Spleen (tissue), 11 donors: ENCODE data around the gene GRM8. TPM values are rescaled to one million over a fixed set of nuclear protein-coding genes. Genes with fewer than 3 reads are reported as not detected.

Source experiments
- DNase-seq: peaks from one replicate; pipeline ENCODE4 v3.0.0-alpha.2; 2020
- H3K27ac ChIP-seq, 8 donors: fragments of 200-600 bp; sonication (generic) in 7 of 8; 1 replicate in 4 of 8; 2 replicates in 4 of 8; pipeline versions ENCODE4 v1.5.0 to v1.8.0; 2016 to 2021; ENCODE audit warnings: inconsistent platforms in 4 of 8, mild to moderate bottlenecking in 4 of 8, moderate library complexity in 1 of 8
- H3K27me3 ChIP-seq, 7 donors: fragments of 200-600 bp; sonication (generic) in 6 of 7; replicated peaks in 1 of 7; 1 replicate in 4 of 7; 2 replicates in 3 of 7; pipeline versions ENCODE4 v1.5.0 to v1.8.0; 2016 to 2021; ENCODE audit warnings: inconsistent platforms in 3 of 7, mild to moderate bottlenecking in 1 of 7
- H3K36me3 ChIP-seq, 6 donors: fragments of 200-600 bp; sonication (generic) in 5 of 6; 1 replicate in 4 of 6; 2 replicates in 2 of 6; pipeline versions ENCODE4 v1.5.0 to v1.8.0; 2016 to 2021; ENCODE audit warnings: inconsistent platforms in 2 of 6
- H3K4me1 ChIP-seq, 6 donors: fragments of 200-600 bp; sonication (generic) in 5 of 6; 1 replicate in 3 of 6; 2 replicates in 3 of 6; pipeline versions ENCODE4 v1.5.0 to v1.8.0; 2016 to 2021; ENCODE audit warnings: inconsistent platforms in 3 of 6
- H3K4me3 ChIP-seq, 8 donors: fragments of 200-600 bp; sonication (generic) in 7 of 8; 1 replicate in 4 of 8; 2 replicates in 4 of 8; pipeline versions ENCODE4 v1.5.0 to v1.8.0; 2016 to 2021; ENCODE audit warnings: inconsistent platforms in 4 of 8, mild to moderate bottlenecking in 4 of 8, moderate library complexity in 2 of 8
- H3K9me3 ChIP-seq, 8 donors: fragments of 200-600 bp; sonication (generic) in 7 of 8; 1 replicate in 4 of 8; 2 replicates in 4 of 8; pipeline versions ENCODE4 v1.5.0 to v1.8.0; 2016 to 2021; ENCODE audit warnings: inconsistent platforms in 4 of 8
- CTCF ChIP-seq, 11 experiments: fragments of 200-600 bp in 7 of 11; fragments of 450-650 bp in 4 of 11; sonication (generic) in 4 of 11; IDR thresholded peaks in 8 of 11; conservative IDR thresholded peaks in 3 of 11; 1 replicate in 7 of 11; 2 replicates in 4 of 11; pipeline versions ENCODE4 v1.4.0 to v1.8.0; 2016 to 2021; ENCODE audit warnings: antibody characterized with exemption in 11 of 11, inconsistent platforms in 4 of 11, mild to moderate bottlenecking in 1 of 11
- POLR2A ChIP-seq, 3 donors: fragments of 450-650 bp; IDR thresholded peaks; one replicate each; pipeline ENCODE4 v1.5.1; 2017; ENCODE audit warnings: antibody characterized with exemption in 3 of 3, mild to moderate bottlenecking in 1 of 3
- POLR2AphosphoS5 ChIP-seq, 3 donors: sonication (generic); formaldehyde crosslinking; IDR thresholded peaks; one replicate each; pipeline ENCODE4 v1.5.1; 2017; ENCODE audit warnings: antibody characterized with exemption in 3 of 3
- WGBS, 5 donors: extraction: QIAGEN DNeasy Blood & Tissue Kit in 3 of 5; methylation state at CpG; one replicate each; pipeline versions ENCODE4 v1.1.5 to v1.1.7; 2013 to 2018; 5-methylcytosine and 5-hydroxymethylcytosine counted together
- intact Hi-C: fragments of 100-400 bp; cut with DNase I; formaldehyde crosslinking; loops from one replicate; pipeline ENCODE4 v1.15.0; 2023; ENCODE audit warnings: low total_unique reads
- polyA plus RNA-seq, 3 donors: library from polyadenylated mRNA; stranded (reverse); fragments of 200-250 nt; gene quantifications; one replicate each; pipeline ENCODE4 v1.2.1, GENCODE V29; 2013
- total RNA-seq, 7 donors: library from RNA; depleted of rRNA in 3 of 7; stranded (reverse); fragments of >200 nt in 3 of 7; fragmentation: NEBNext Ultra II Directional in 4 of 7; extraction: Animal tissue kit (Norgen Biotek cat#: 25700) in 4 of 7; gene quantifications; one replicate each; pipeline versions ENCODE4 v1.1.0 to v1.2.1, GENCODE V29; 2016 to 2021
- donor health status: healthy with polysubstance abuse.
- donor health status: DM: no; HTN: no; CAD: no; lungs with moderate emphysema.
- donor health status: DM: no; HTN: no; CAD: no.
- donor health status: Bipolar disorder and iron deficiency.
- donor health status: healthy.
- donor health status: DM: no; HTN: no; CAD: no.
- donor health status: DM: yes; HTN: yes; CAD: no.

GRM8 gene
- total and polyA plus RNA-seq, 10 donors, result 0.30 to 0.60 TPM; not detected in 8

- Histone ChIP-seq H3K27me3 (no peaks in the 10 kb centered on the region), H3K4me3 (no peak overlapping the region), H3K27ac (no peak overlapping the region), H3K36me3 (no peaks in the 10 kb centered on the region), H3K4me1 (no peaks in the 10 kb centered on the region), H3K9me3 (no peaks in the 10 kb centered on the region)
- no peak for DNase-seq
- TF ChIP-seq CTCF (IDR thresholded peaks at IDR 0.05 in 8 of 11, conservative IDR thresholded peaks at IDR 0.05 in 3 of 11) (no peak), POLR2A (IDR thresholded peaks at IDR 0.05) (no peak), POLR2AphosphoS5 (IDR thresholded peaks at IDR 0.05) (no peak)
- intact Hi-C loops, result no loop called here
- WGBS, 5 donors, result 77 to 92% (median 84%) methylated on average over 4 of the region's 4 CpGs
Measured at GRCh38 chr7:126419047-126419446, 833.7 kb downstream of the GRM8 start.

GRCh38 chr7:126411821-126412383 is 840.8 kb downstream of the GRM8 start:
- TF ChIP-seq POLR2AphosphoS5 (IDR thresholded peaks at IDR 0.05) (no peak), POLR2A (IDR thresholded peaks at IDR 0.05) (no peak), CTCF (IDR thresholded peaks at IDR 0.05 in 8 of 11, conservative IDR thresholded peaks at IDR 0.05 in 3 of 11) (no peak)
- H3K36me3 ChIP-seq, result no peaks in the 10 kb centered on the region
- H3K4me3 ChIP-seq, result no peak overlapping the region
- H3K27ac ChIP-seq, result peak overlapping the region in 2 of 8 donors; percentile 26 to 42
- intact Hi-C loops, result no loop called here
- H3K9me3 ChIP-seq, result no peaks in the 10 kb centered on the region
- no peaks in the 10 kb centered on the region for H3K4me1 ChIP-seq
- DNase-seq, result no peak
- 65 to 76% (median 74%) methylated on average over 3 of the region's 3 CpGs for WGBS, 5 donors
- no peaks in the 10 kb centered on the region for H3K27me3 ChIP-seq

- peak overlapping the region in 2 of 8 donors; percentile 10 to 24 for H3K4me3 ChIP-seq
- TF ChIP-seq POLR2A (IDR thresholded peaks at IDR 0.05), result no peak
- no peak for TF ChIP-seq CTCF (IDR thresholded peaks at IDR 0.05 in 8 of 11, conservative IDR thresholded peaks at IDR 0.05 in 3 of 11)
- TF ChIP-seq POLR2AphosphoS5 (IDR thresholded peaks at IDR 0.05), result no peak
- H3K27ac ChIP-seq, result peak overlapping the region in 3 of 8 donors; percentile 24 to 42 (median 26)
- 51 to 74% (median 60%) methylated on average over 1 to 3 of the region's 3 CpGs for WGBS, 5 donors
- H3K27me3 ChIP-seq, result no peaks in the 10 kb centered on the region
- H3K9me3 ChIP-seq, result no peaks in the 10 kb centered on the region
- no peaks in the 10 kb centered on the region for H3K4me1 ChIP-seq
- DNase-seq, result no peak
- no peaks in the 10 kb centered on the region for H3K36me3 ChIP-seq
- intact Hi-C loops, result no loop called here
Measured at GRCh38 chr7:126411032-126411820, 841.5 kb downstream of the GRM8 start.

GRCh38 chr7:126403040-126403439 is 849.7 kb downstream of the GRM8 start:
- no peaks in the 10 kb centered on the region for H3K9me3 ChIP-seq
- intact Hi-C loops, result no loop called here
- DNase-seq, result no peak
- H3K27ac ChIP-seq, result no peak overlapping the region
- no peaks in the 10 kb centered on the region for H3K36me3 ChIP-seq
- TF ChIP-seq CTCF (IDR thresholded peaks at IDR 0.05 in 8 of 11, conservative IDR thresholded peaks at IDR 0.05 in 3 of 11) (no peak), POLR2AphosphoS5 (IDR thresholded peaks at IDR 0.05) (no peak), POLR2A (IDR thresholded peaks at IDR 0.05) (no peak)
- H3K4me3 ChIP-seq, result no peak overlapping the region
- H3K27me3 ChIP-seq, result no peaks in the 10 kb centered on the region
- no peaks in the 10 kb centered on the region for H3K4me1 ChIP-seq
- WGBS, 5 donors, result 83 to 100% (median 91%) methylated on average over 1 of the region's 1 CpG
